ENCODE measurements around the gene RAI14.

RAI14 gene

DNA sequence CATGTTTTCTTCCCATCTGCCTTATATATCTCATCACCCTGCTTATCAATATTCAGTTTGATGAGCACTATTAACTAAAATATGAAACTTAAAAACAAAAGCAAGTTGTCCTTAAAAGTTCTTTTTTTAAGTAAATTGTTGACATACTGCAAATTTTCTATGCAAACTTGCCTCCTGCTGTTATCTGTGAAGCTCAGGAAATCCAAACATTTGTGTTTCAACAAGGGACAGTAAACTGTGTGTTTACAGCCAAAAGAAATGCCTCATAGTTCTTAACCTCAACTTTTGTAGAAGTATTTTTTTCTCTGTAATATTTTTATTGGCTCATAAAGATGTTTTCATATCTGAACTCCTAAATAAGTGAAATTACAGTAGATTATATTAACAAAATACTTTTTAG lies 175.2 kb downstream of the RAI14 start:
- no peak for FAIRE-seq

DNA sequence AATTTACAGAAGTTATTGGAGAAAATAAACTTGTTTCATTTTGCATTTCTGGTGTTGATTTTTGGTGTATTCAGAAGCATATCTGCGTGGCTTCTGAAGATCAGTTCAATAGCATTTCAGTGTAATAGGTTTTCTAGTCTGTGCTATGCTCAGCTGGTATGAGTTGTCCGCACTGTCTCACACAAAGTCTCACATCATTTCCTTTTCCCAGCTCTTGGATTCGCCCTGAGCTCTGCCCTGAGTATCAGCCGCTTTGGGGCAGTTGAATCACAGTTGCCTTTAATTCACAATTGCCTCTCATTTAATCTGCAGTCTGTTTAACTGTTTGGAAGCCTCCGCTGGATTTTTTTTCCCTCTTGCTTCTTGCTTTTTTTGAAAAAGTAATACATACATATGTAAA lies 176.4 kb downstream of the RAI14 start:
- no peak for FAIRE-seq

DNA sequence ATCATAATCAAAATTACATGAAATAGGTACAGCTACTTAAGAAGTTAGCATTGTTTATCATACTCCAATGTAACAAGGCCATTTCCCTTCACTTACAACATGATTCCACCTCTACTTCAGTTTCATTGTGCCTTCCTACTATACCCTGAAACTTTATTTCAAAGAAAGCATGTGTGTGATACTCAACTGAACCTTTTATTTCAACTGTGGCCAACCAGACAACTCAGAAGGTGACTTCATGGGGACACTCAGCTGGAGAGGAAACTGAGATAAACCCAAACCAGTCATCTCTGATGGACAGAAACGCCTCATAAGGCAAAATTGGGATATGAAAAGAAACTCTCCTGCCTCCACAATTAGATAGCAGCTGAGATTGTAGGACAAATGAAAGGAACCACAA lies 177.0 kb downstream of the RAI14 start:
- FAIRE-seq = no peak

DNA sequence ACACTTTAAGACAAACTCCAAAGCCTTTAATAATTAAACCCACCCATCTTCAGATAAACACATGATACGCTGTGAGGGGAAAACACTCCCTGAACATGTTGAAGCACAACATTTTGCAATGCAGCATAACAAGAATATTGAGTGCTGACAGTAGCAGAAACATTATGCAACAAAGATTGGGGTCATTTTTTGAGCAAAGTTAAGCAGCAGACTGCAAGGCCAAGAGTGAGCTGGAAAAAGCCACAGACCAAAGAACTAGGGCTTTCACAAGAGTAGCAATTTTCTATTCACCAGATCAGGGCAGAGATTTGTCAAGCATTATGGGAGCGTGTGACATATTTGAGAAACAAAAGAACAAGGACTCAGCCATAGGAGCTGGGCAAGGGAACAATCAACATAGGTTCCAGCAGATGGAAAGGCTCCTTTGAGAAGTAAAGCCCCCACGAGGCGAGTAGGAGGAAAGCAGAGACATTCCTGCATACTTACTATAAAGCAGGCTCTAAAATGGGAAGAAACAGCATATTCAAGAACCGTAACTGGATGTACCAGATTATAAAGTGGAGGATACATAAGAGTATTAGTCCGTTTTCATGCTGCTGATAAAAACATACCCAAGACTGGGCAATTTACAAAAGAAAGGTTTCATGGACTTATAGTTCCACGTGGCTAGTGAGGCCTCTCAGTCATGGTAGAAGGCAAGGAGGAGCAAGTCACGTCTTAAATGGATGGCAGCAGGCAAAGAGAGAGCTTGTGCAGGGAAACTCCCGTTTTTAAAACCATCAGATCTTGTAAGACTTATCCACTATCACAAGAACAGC lies 178.1 kb downstream of the RAI14 start:
- FAIRE-seq = no peak

DNA sequence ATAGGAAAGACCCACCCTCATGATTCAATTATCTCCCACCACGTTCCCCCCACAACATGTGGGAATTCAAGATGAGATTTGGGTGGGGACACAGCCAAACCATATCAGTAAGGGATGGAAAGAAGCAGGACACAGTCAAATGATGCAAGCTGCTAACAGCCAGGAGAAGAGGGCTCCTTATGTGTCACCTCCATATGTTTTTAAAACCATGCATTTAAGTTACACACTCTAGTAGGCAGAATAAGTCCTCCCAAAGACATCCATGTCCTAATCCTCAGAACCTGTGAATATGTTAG lies 178.6 kb downstream of the RAI14 start:
- no peak for FAIRE-seq

DNA sequence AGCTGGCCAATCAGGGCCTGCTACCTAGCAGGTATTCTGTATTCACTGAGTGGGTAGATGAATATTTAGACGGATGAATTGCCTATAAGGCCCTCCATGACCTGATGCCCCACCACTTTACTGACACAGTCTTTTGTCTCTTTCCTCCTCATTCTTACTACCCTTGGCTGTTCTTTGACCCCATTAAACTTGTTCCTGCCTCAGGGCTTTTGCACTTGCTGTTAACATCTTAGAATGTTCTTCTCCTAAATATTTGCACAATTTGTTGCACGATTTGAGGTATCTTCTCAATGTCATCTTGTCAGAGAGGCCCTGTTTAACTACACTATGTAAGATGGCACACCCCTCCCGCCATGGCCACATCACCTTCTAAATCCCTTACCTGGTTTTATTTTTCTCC lies 179.5 kb downstream of the RAI14 start:
- FAIRE-seq = no peak

DNA sequence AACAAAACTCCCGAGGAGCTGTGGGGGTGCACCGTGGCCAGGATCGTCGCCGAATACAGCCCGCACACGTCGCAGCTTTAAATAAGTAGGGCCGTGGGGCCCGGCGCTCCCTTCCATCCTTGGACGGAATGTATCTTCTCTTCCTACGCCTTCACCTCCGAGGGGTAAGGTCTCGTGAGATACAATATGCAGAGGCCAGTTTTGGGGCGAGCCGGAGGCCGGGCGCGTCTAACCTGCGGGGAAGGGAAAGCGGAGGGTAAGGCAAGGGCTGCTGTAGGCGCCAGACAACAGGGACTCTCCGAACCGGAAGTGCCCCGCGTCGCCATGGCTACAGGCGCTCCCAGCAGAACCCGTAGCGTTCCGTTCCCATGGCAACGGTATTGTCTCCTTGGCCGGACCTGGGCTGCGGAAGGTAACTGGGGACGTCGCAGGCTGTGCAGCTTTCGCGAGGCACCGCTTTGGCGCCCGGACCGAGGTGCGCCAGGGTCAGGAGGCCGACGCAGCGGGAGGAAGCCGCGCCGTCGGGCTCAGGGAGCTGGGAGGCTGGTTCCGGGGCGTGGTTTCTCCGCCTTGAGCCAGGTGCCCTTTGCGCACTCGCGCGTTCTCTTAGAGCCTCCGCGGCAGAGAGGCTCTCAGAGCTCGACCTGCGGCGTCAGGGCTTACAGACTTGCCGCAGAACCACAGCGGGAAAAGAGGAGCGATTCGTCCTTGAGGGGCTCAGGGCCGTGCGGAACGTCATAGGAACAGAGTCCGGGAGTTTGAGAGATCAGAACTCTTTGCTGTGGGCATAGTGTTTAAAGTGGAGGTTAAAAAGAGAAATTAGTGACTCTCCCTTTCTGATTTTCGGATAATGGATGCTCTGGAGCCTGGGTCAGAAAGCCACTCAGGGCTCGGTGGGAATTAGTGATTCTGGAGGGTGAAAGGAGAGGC lies 182.9 kb downstream of the RAI14 start, which contains the start of gene TTC23L:
Gene TTC23L, plus strand, starts transcription at position 380 of the 930 bp plus-strand sequence. CDS start 1,508 bp downstream, outside the sequence.
- FAIRE-seq = no peak

DNA sequence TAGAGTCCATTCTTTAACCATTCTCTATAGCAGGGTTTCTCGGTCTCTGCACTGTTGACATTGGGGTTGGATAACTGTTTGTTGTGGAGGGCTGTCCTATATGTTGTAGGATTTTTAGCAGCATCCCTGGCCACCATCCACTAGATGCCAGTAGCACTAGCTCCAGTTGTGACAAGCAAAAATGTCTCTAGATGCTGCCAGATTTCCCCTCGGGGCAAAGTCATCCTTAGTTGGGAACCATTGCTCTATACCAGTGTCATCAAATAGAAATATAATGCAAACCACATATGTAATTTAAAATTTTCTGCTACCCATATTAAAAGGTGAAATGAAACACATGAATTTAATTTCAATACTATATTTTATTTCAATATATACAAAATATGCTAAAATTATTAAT lies 185.7 kb downstream of the RAI14 start:
- no peak for FAIRE-seq

DNA sequence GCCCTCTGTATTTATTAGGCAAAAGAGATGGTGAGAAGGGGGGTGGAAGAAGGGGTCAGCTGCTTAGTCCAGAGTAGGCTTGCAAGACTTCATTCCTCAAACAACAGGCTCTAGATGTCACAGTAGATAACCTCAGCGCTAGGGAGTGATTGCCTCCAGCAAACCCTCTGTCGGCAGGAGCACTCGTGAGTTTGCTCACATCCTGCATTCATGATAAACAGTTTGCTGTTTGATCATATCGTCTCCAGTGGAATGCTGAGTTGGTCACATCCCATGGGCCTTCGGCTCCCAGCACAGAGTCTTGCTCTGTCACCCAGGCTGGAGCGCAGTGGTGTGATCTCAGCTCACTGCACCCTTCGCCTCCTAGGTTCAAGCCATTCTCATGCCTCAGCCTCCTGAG lies 186.4 kb downstream of the RAI14 start:
- no peak for FAIRE-seq

DNA sequence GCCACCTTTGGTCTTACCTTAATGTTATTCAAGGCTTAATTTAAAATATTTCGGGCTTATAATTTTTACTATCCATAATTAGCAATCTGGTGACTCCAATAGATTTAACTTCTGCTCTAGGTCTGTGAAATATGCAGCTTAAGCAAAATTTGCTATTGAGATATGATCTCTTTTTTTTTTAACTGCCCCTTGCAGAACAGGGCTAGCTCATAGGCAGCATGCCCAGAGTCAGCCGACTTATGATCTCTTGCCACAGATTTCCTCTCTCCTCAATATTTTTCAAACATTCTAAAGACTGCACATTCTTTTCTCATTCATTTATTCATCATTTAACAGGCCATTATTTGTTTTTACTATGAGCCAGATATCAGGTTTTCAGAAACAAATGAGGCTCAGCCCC lies 187.4 kb downstream of the RAI14 start:
- FAIRE-seq = no peak

DNA sequence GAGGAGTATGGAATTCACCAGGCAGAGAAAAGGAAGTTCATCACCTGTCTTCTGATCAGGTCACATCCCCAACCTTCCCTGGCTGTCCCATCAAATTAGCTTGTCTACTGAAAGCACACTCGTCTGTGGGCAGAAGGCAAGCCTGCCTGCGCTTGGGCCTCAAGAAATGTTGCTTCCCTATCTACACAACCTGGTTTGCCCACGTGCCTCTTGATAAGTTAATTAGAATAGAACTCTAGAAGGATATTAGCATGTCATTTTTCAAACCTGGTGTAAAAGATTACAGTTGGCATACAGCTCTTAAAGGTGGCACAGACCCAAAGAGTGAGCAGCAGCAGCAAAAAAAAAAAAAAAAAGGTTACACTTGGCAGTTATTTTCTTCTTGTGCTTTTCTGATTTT lies 188.0 kb downstream of the RAI14 start:
- FAIRE-seq = no peak

DNA sequence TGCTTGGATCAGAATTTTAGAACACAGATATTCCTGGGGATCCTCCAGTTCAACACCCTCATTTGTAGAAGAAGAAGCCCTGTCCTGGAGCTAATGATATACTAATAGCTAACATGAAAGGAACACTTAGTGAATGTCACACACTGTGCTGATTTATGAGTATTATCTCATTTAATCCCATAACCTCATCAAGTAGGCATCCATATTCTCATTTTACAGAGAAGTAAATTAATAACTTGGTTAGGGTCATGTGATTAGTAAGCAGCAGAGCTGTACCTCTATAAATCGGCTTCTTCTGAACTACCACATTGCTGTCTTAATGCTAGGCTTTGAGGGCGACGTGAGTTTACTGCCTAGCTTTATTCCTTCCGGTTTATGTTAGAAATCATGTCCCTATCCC lies 188.9 kb downstream of the RAI14 start:
- no peak for FAIRE-seq

DNA sequence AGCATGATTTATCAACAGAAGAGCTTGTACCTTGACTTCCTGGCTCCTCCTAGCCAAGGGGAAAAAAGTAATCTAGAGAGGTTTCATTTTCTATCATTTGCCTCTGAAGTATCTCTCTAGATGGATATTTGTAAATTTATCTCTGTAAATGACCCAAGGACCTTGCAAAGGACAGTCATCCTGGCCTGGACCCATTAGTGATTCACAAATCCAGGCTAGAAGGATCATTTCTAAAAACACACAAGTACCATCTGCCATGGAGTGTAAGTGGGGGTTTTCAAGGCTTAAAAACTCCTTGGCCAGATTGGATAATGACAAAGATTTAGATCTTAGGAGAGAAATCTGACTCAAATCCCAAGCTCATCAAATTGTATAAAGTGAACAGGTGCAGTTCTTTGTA lies 190.9 kb downstream of the RAI14 start:
- no peak for FAIRE-seq

DNA sequence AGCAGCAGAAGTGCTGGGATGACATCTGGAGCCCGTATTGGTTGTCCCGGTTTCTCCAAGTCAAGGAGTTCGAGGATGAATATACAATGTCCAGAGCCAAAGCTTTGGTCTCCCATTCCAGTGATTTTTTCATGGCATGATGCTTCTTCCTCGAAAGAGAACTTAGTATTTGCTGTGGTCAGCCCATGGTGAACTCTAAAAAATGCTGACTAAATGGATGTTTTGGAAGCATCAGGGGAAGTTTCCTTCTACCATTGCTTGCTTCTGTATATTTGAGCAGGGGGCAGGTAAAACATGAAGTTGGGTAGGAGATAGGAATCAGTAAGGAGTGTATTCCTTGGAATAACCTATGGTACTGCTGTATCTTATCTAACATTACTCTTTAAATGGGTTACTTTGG lies 191.4 kb downstream of the RAI14 start:
- no peak for FAIRE-seq

DNA sequence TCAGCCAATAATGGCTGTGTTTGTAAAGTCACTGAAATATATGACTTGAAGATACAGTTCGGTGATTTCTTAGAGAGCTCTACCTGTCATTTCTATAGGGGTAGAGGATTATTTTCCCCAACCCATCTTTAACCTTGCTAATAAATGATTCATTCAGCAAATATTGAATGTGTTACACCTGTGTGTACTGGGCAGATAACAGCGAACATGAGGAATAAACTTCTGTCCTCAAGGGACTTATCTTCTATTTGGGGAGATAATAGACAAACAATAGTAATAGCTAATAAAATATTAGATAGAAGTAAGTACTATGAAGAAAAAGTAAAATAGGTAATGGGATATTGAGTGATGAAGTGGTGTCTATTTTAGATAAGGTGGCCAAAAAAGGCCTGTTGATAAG lies 192.1 kb downstream of the RAI14 start:
- no peak for FAIRE-seq

DNA sequence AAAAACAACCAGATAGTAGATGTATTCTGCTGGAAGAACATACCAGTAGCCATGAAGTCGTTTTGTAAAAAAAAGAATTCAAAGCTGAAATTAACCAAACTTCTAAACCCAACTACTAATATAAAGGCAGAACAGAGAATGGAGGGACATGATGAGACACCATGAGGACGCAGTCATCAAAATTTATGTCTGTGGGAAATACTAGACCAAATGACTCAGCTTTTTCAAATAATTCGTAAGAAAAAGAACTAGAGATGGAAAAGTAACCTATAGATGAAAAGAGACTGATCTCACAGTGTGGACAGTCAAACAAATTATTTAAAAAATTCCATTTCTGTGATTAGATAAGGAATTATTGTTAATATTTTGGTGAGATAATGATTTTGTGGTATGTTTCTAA lies 193.1 kb downstream of the RAI14 start:
- FAIRE-seq = no peak

DNA sequence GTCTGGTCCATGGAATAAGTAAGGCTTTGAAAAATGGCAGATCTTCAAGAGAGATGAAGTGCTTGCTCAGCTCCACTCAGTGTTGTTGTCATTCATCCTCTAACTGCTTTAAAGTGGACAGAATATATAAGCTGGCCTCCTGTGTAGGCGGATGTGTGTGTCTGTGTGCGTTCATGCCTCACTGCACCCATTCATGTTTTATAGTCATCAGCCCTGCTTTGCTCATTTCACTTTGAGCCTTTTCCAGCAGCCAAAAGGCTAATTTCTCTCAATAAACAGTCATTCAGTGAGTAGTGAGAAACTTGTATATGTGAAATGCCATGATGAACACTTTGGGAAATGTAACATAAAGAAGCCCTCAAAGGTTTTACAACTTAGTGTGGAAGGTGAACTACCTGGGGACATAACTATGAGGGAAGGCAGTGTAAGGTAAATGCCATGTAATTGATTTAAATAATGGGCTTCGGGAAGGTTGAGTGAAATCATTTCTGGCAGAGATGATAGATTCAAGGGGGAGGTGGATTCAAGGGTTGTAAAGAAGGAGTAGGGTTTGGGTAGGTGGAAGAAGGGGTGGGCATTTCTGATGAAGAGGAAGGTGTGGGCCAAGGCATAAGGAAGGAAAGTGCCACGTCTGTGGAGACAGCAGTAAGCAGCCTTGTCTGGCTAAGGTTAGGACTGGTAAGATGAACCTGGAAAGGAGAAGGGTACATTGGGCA lies 198.5 kb downstream of the RAI14 start:
- FAIRE-seq = no peak

DNA sequence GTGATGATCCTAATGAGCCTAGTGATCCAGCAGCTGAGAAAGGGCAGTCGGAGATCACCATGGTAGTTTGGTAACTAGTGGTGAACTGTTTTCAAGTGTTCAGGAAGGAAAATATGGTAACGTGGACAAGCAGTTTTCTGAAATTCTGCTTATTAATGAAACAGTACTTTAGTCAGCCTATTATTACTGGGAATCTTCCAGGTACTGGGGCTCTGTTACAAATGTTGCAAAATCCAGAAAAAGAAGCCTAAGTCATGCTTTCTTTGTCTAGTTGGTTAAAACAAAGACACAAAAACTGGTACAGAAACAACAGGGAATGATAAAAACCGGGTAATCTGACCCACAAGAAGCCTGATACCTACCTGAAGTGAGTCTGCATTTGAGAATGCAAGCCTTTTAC lies 201.0 kb downstream of the RAI14 start:
- FAIRE-seq = no peak

DNA sequence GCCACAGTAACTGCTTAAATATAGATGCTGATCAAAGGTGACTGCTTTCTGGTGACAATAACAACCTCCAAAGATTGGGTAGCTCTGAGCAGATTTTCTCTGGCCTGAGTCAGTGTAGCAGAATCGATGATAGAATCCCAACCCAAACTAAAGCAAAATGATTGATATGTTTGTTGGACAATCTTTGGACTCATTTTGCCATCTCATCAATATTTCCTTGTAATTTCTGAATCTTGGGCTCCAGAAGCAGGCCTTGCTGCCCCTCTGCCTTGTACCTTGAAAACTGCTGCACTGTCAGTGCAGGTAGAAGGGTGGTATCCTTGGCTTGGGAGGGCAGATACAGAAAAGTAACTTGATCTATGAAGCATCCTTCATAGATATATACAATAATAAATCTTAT lies 201.8 kb downstream of the RAI14 start:
- no peak for FAIRE-seq

DNA sequence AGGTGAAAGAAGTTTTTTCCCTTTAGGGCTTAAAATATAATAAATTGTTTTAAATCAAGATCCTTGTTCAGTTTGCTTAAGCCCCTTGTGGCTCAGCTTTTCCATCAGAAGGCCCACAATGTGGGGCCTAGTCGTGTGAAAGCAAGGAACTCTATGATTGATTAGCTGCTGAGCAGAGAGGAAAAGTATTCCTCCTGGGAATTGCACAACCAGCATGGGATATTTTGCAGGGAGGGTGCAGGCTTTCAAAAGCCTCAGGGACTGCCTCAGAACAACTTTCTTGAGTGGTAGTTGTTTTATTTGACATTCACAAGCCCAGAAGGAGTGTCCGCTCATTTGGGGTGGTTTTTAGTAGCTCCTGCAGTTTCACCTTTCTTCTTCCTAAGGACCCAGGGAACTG lies 202.7 kb downstream of the RAI14 start:
- no peak for FAIRE-seq

DNA sequence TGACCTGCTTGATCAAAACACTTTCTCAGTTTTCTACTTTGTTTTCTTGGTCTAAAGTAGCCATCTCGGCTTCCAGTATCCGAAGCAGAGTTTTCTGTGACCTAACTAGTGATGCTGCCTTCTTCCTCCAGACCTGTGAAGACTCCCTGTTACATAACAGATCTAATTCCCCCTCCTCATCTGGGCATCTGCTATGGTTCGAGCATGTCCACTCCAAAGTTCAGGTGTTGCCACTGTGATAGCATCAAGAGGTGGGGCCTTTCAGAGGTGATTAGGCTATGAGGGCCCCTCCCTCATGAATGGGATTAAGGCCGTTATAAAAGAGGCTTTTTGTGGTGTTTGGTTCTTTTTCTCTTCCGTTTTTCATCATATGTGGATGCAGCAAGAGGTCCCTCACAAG lies 203.1 kb downstream of the RAI14 start:
- no peak for FAIRE-seq

DNA sequence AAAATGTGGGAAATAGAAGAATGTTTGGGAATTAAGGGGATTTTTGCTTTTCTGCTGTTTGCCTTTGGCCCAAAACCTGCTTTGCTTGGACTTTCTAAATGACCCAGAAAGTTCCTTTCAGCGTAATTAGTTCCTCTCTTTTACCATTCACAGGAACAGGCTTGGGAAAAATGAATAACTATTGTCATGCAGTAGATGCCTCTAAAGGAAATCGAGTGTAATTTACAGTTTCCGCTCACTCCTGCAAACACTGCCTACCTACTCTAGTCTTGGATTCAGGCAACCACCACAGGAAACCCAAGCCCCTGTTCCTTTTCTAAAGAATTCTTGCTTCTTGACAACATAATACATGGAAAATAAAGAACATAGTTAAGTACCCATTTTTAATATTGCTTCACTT lies 207.8 kb downstream of the RAI14 start:
- no peak for FAIRE-seq

DNA sequence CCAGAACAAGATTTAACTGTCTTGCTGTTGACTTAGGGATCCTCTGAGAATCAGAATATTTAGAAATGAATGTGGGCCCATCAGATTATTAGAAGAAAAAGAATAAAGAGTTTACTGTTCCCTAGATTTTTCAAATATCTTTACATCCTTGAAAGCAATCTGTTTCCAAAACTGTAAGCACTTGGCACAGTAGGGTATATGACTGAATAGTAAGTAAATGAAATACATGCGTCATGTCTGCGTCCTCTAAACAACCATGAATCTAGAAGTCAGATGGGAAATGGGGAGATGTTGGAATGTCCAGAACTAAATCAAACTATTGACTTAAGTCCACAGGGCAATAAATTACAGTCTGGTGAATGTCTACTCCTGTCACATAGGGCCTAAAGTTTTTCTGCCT lies 209.0 kb downstream of the RAI14 start:
- no peak for FAIRE-seq

DNA sequence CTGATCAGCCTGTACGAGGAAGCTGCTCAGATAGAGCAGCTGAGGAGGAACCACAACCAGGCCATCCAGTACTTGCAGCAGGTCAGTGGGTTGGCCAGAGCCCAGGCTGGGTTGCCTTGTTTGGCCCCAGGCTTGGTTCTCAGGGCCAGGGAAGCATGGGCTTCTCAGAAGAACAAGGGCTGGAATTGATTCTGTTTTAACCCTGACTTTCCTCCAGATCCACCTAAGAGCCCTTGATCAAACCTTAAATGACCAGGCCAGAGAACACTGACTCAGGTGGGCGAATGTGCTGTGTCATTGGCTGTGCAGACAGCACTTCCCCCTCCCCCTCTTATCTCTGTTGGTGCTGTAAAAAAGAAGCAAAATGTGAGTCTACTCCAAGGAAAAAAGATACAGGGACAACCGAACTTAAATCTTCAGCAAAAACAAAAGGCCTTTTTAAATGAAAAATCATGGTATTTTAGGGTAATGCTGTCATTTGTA lies 210.9 kb downstream of the RAI14 start:
- FAIRE-seq = no peak
